ENCODE measurements around the gene CRTC1.
"Not testable (repeated sequence)": the region's sequence is repeated elsewhere in the genome, so short reads cannot be mapped to it uniquely, and the experiment has no call there.

Gene CRTC1

DNA sequence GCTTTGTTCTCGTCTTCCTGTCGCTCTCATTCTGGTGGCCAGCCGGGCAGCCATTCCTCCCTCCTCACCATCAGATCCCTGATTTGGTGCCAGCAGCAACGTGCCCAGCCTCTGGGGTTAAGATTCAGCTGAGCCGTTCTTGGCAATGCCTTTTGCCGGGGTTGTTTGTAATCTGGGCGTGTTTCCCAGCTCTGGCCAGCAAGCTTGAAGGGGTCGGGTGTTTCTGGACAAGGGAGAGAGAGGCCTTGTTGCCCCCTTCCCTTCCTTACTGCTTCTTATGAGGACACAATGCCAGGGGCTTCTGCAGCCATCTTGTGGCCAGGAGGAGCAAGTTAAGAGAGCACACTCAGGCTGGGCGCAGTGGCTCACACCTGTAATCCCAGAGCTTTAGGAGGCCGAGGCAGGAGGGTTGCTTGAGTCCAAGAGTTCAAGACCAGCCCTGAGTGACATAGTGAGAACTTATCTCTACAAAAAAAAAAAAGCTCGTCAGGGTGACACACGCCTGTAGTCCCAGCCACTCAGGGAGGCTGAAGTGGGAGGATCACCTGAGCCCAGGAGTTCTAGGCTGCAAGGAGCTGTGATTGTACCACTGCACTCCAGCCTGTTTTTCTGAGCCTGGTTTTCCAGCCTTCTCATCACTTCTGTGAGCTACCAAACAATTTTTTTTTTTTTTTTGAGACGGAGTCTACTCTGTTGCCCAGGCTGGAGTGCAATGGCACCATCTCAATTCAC lies 10.7 kb upstream of the CRTC1 start:
- Mint-ChIP-seq H3K36me3 (no peaks in the 10 kb centered on the region), H3K4me1 (no peaks in the 10 kb centered on the region), H3K27me3 (no peaks in the 10 kb centered on the region), H3K4me3 (no peak overlapping the region), H3K9me3 (no peaks in the 10 kb centered on the region), H3K27ac (no peak overlapping the region)

- no peaks in the 10 kb centered on the region for H3K36me3 Mint-ChIP-seq
- H3K27ac Mint-ChIP-seq = no peak overlapping the region
- H3K27me3 Mint-ChIP-seq = no peaks in the 10 kb centered on the region
- H3K4me1 Mint-ChIP-seq = no peaks in the 10 kb centered on the region
- H3K4me3 Mint-ChIP-seq = no peak overlapping the region
- H3K9me3 Mint-ChIP-seq = no peaks in the 10 kb centered on the region
These were observed 8.9 kb upstream of the CRTC1 start for GRCh38 chr19:18674616-18675015.

DNA sequence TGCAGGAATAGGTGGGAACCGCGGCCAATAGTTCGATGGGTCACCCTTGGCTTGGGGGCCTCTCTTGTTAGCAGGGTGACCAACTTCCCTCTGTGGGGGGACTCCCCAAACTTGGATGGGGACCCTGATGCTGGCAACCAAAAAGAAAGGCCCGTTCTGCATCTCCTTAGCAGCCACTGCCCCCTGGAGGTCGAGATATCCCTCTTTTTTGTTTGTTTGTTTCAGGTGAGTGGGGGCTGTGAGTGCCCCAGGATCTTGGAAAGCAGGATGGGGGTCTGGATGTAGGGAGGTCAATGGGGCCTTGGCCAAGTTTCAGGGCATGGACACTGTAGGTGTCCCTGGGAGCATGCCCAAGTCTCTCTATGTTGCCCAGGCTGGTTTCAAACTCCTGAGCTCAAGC lies 7.7 kb upstream of the CRTC1 start:
- Mint-ChIP-seq H3K9me3 (no peaks in the 10 kb centered on the region), H3K27ac (no peak overlapping the region), H3K4me3 (no peak overlapping the region), H3K36me3 (no peaks in the 10 kb centered on the region), H3K4me1 (no peaks in the 10 kb centered on the region), H3K27me3 (no peaks in the 10 kb centered on the region)

DNA sequence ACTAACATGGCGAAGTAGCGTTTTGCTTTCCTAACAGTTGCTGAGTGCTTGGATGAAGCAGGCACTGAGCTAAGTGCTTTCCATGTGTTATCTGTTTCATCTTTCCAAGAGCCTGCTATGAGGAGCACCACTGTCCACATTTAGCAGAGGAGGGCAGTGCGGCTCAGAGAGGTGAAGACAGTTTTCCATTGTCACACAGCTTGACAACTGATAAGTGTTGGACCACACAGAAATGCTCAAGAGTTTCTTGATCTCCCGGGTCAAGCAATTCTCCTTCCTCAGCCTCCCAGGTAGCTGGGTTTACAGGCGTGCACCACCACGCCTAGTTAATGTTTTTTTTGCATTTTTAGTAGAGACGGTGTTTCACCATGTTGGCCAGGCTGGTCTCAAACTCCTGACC lies 6.8 kb upstream of the CRTC1 start:
- no peaks in the 10 kb centered on the region for H3K36me3 Mint-ChIP-seq

GRCh38 chr19:18677156-18677555 lies 6.3 kb upstream of the CRTC1 start:
- H3K27ac Mint-ChIP-seq = no peak overlapping the region
- no peaks in the 10 kb centered on the region for H3K27me3 Mint-ChIP-seq
- H3K4me1 Mint-ChIP-seq = peaks cover under 1% of the 10 kb centered on the region
- H3K4me3 Mint-ChIP-seq = no peak overlapping the region
- H3K9me3 Mint-ChIP-seq = no peaks in the 10 kb centered on the region
- no peaks in the 10 kb centered on the region for H3K36me3 Mint-ChIP-seq

More for the DNA sequence above, 6.8 kb upstream of the CRTC1 start:
- Mint-ChIP-seq H3K27ac (no peak overlapping the region), H3K4me3 (no peak overlapping the region), H3K4me1 (no peaks in the 10 kb centered on the region), H3K9me3 (no peaks in the 10 kb centered on the region), H3K27me3 (no peaks in the 10 kb centered on the region)

DNA sequence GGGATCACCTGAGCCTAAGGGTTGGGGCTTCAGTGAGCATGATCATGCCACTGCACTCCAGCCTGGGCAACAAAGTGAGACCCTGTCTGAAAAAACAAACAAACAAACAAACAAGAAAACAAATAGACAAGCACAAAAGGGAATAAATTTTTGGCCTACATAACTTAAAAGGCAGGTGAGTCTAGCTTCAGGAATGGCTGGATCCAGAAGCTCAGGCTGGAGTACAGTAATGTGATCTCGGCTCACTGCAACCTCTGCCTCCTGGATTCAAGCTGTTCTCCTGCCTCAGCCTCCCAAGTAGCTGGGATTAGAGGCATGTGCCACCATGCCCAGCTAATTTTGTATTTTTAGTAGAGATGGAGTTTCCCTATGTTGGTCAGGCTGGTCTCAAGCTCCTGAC lies 3.3 kb upstream of the CRTC1 start:
- not testable (repeated sequence) for H3K27me3 Mint-ChIP-seq

GRCh38 chr19:18682807-18683108 lies 722 bp upstream of the CRTC1 start:
- Mint-ChIP-seq H3K4me1 (peaks cover 27% of the 10 kb centered on the region), H3K27me3 (no peaks in the 10 kb centered on the region), H3K9me3 (no peaks in the 10 kb centered on the region), H3K36me3 (no peaks in the 10 kb centered on the region), H3K4me3 (peak overlapping the region; percentile 86), H3K27ac (no peak overlapping the region)

More for the DNA sequence above, 3.3 kb upstream of the CRTC1 start:
- H3K9me3 Mint-ChIP-seq, H3K36me3 Mint-ChIP-seq, H3K4me3 Mint-ChIP-seq, H3K27ac Mint-ChIP-seq: not testable (repeated sequence)
- H3K4me1 Mint-ChIP-seq = peaks cover 15% of the 10 kb centered on the region

DNA sequence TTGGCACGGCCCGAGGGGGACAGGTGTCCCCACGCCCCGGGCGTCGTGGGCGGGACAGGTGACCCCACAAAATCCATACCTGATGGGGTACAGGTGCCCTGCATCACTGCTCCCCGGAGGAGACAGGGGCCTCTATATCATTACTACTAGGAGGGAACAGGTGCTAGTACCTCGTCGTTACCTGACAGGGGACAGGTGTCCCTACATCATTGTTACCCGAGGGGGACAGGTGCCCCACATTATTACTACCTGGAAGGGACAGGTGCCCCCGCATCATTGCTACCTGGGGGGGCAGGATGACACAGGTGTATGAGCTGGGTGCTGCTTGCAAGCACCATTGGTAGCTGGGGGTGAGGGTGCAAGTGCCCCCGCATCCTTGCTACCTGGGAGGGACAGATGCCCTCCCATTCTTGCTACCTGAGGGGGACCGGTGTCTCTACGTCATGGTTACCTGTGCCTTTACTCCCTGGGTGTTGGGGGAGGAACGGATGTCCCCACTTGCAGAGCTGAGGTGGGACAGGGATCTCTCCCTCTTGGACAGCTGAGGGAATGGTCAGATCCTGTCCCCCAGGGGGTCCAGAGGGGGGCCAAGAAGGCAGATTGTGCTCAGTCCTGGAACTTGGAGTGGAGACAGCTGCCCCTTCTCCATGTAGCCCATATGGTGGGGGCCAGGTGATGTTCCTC lies 620 bp downstream of the CRTC1 start:
- peaks cover 30% of the 10 kb centered on the region for H3K4me1 Mint-ChIP-seq
- no peaks in the 10 kb centered on the region for H3K36me3 Mint-ChIP-seq
- H3K9me3 Mint-ChIP-seq = no peaks in the 10 kb centered on the region
- no peak overlapping the region for H3K27ac Mint-ChIP-seq
- H3K27me3 Mint-ChIP-seq = no peaks in the 10 kb centered on the region
- H3K4me3 Mint-ChIP-seq = peak overlapping the region; percentile 73

DNA sequence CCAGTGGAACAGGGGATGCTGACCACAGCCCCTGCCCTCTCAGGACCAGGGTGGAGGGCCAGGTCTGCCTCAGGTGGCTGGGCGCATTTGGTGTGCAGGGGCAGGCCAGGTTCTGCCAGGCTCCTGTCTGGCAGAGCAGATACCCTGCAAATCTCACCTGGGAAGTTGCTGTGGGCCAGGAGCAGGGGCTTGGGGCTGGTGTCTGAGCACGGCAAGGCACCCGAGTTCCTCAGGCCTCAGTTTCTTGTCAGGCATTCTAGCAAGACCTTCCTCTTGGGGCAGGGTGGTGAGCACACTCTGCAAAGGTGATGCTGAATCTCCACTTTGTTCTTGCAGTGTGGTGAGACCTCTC lies 1.1 kb downstream of the CRTC1 start:
- H3K4me1 Mint-ChIP-seq = peaks cover 32% of the 10 kb centered on the region
- H3K9me3 Mint-ChIP-seq = no peaks in the 10 kb centered on the region
- H3K4me3 Mint-ChIP-seq = peak overlapping the region; percentile 63
- H3K27ac Mint-ChIP-seq = no peak overlapping the region
- no peaks in the 10 kb centered on the region for H3K36me3 Mint-ChIP-seq
- no peaks in the 10 kb centered on the region for H3K27me3 Mint-ChIP-seq

DNA sequence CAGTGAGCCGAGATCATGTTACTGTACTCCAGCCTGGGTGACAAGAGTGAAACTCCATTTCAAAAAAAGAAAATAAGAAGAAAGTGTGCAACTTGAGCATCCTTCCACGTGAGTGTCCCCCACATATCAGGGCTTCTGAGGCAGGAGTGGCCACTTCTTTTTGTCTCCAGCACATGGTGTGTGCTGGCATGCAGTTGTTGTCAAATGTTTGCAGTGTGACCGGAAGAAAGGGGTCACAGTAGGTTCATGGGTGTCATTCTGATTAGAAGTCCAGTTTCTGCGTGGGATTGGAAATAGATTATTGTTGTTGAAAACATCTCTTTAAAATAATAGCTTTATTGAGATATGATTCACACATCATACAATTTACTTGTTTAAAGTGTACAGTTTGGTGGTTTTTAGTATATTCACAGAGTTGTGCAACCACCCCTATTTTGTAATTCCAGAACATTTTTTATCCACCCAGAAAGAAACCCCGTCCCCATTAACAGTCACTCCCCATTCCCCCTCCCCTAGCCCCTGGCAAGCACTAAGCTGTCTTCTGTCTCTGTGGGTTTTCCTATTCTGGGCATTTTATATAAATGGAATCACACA lies 2.2 kb downstream of the CRTC1 start:
- H3K36me3 Mint-ChIP-seq = no peaks in the 10 kb centered on the region
- H3K9me3 Mint-ChIP-seq = no peaks in the 10 kb centered on the region
- H3K4me1 Mint-ChIP-seq = peaks cover 35% of the 10 kb centered on the region
- H3K4me3 Mint-ChIP-seq = no peak overlapping the region
- H3K27me3 Mint-ChIP-seq = no peaks in the 10 kb centered on the region
- no peak overlapping the region for H3K27ac Mint-ChIP-seq

GRCh38 chr19:18687740-18688465 lies 4.4 kb downstream of the CRTC1 start:
- H3K36me3 Mint-ChIP-seq = no peaks in the 10 kb centered on the region
- H3K9me3 Mint-ChIP-seq = no peaks in the 10 kb centered on the region
- H3K27me3 Mint-ChIP-seq = no peaks in the 10 kb centered on the region
- peak overlapping the region; percentile 41 for H3K27ac Mint-ChIP-seq
- H3K4me3 Mint-ChIP-seq = no peak overlapping the region
- peaks cover 27% of the 10 kb centered on the region for H3K4me1 Mint-ChIP-seq

GRCh38 chr19:18696023-18696422 lies 12.5 kb downstream of the CRTC1 start:
- Mint-ChIP-seq H3K27ac (no peak overlapping the region), H3K4me1 (peaks cover 49% of the 10 kb centered on the region), H3K4me3 (no peak overlapping the region), H3K36me3 (no peaks in the 10 kb centered on the region), H3K9me3 (no peaks in the 10 kb centered on the region), H3K27me3 (no peaks in the 10 kb centered on the region)

GRCh38 chr19:18697680-18698079 lies 14.2 kb downstream of the CRTC1 start:
- H3K27me3 Mint-ChIP-seq = no peaks in the 10 kb centered on the region
- H3K4me3 Mint-ChIP-seq = no peak overlapping the region
- H3K36me3 Mint-ChIP-seq = no peaks in the 10 kb centered on the region
- no peaks in the 10 kb centered on the region for H3K9me3 Mint-ChIP-seq
- H3K27ac Mint-ChIP-seq = peak overlapping the region; percentile 55
- peaks cover 54% of the 10 kb centered on the region for H3K4me1 Mint-ChIP-seq

DNA sequence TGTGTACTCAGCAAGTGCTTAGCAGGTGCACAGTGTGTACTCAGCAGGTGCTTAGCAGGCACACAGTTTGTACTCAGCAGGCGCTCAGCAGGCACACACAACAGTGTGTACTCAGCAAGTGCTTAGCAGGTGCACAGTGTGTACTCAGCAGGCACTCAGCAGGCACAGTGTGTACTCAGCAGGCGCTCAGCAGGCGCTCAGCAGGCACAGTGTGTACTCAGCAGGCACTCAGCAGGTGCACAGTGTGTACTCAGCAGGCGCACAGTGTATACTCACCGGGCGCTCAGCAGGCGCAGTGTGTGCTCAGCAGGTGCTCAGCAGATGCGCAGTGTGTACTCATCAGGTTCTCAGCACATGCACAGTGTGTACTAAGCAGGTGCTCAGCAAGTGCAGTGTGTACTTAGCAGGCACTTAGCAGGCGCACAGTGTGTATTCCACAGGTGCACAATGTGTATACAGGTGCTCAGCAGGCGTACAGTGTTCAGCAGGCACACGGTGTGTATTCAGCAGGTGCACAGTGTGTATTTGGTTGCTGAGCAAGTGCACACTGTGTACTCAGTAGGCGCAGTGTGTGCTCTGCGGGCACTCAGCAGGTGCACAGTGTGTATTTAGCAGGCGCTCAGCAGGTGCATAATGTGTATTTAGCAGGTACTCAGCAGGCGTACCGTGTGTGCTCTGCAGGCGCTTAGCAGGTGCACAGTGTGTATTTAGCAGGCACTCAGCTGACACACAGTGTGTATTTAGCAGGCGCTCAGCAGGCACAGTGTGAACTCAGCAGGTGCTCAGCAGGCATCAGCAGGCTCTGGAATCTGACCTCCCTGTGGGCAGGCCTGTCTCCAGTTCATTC lies 15.1 kb downstream of the CRTC1 start:
- no peaks in the 10 kb centered on the region for H3K36me3 Mint-ChIP-seq
- H3K9me3 Mint-ChIP-seq = no peaks in the 10 kb centered on the region
- H3K4me1 Mint-ChIP-seq = peaks cover 54% of the 10 kb centered on the region
- H3K27ac Mint-ChIP-seq = no peak overlapping the region
- no peak overlapping the region for H3K4me3 Mint-ChIP-seq
- no peaks in the 10 kb centered on the region for H3K27me3 Mint-ChIP-seq

GRCh38 chr19:18699403-18700054 lies 16.0 kb downstream of the CRTC1 start:
- Mint-ChIP-seq H3K27ac (peak overlapping the region; percentile 81), H3K36me3 (no peaks in the 10 kb centered on the region), H3K27me3 (no peaks in the 10 kb centered on the region), H3K4me3 (peak overlapping the region; percentile 62), H3K9me3 (no peaks in the 10 kb centered on the region), H3K4me1 (peaks cover 51% of the 10 kb centered on the region)
